Heart left ventricle (tissue), 16 donors: ENCODE results near the gene NSUN7. TPM values are rescaled to one million over a fixed set of nuclear protein-coding genes. Genes with fewer than 3 reads are reported as not detected.

Source experiments
- ATAC-seq, 4 donors: fragments of 200-7000 bp; cut with Tn5 transposase; one replicate each; pipeline ENCODE4 v1.9.1; 2020 to 2022; ENCODE audit warnings: moderate library complexity in 4 of 4, mild to moderate bottlenecking in 3 of 4, moderate number of reproducible peaks in 1 of 4
- DNase-seq, 5 donors: peaks; one replicate each; pipeline ENCODE4 v3.0.0-alpha.2; 2020
- H3K27ac ChIP-seq, 12 donors: fragments of 200-600 bp; sonication (generic) in 4 of 12; one replicate each; pipeline versions ENCODE4 v1.5.0 to v1.8.0; 2016 to 2022; ENCODE audit warnings: mild to moderate bottlenecking in 2 of 12
- H3K27me3 ChIP-seq, 9 donors: fragments of 200-600 bp; sonication (generic) in 2 of 9; one replicate each; pipeline versions ENCODE4 v1.5.1 to v1.8.0; 2016 to 2022; ENCODE audit warnings: mild to moderate bottlenecking in 3 of 9
- H3K36me3 ChIP-seq, 9 donors: fragments of 200-600 bp; sonication (generic) in 2 of 9; one replicate each; pipeline versions ENCODE4 v1.5.0 to v1.8.0; 2018 to 2022; ENCODE audit warnings: mild to moderate bottlenecking in 2 of 9
- H3K4me1 ChIP-seq, 12 donors: fragments of 200-600 bp; sonication (generic) in 4 of 12; one replicate each; pipeline versions ENCODE4 v1.5.0 to v1.8.0; 2016 to 2022; ENCODE audit warnings: mild to moderate bottlenecking in 3 of 12
- H3K4me3 ChIP-seq, 12 donors: fragments of 200-600 bp; sonication (generic) in 4 of 12; one replicate each; pipeline versions ENCODE4 v1.5.0 to v1.8.0; 2017 to 2022; ENCODE audit warnings: mild to moderate bottlenecking in 9 of 12, moderate library complexity in 4 of 12
- H3K9me3 ChIP-seq, 12 donors: fragments of 200-600 bp; sonication (generic) in 4 of 12; one replicate each; pipeline versions ENCODE4 v1.5.0 to v1.8.0; 2016 to 2022; ENCODE audit warnings: mild to moderate bottlenecking in 1 of 12
- POLR2A ChIP-seq, 2 donors: fragments of 450-650 bp; IDR thresholded peaks; one replicate each; pipeline ENCODE4 v1.6.1; 2017; ENCODE audit warnings: antibody characterized with exemption in 2 of 2, mild to moderate bottlenecking in 2 of 2, moderate library complexity in 2 of 2
- WGBS, 4 donors: extraction: QIAGEN DNeasy Blood & Tissue Kit in 2 of 4; methylation state at CpG; one replicate each; pipeline versions ENCODE4 v1.1.5 to v1.1.7; 2013 to 2018; 5-methylcytosine and 5-hydroxymethylcytosine counted together
- intact Hi-C, 10 donors: fragments of 100-400 bp; cut with DNase I; formaldehyde crosslinking; loops; one replicate each; pipeline versions ENCODE4 v1.11.1 to v1.14.2; 2022
- polyA plus RNA-seq, 2 donors: library from polyadenylated mRNA; stranded (reverse); fragments of 200-250 nt; gene quantifications; one replicate each; pipeline ENCODE4 v1.2.3, GENCODE V29; 2013
- total RNA-seq, 9 donors: library from RNA; depleted of rRNA in 2 of 9; stranded (reverse); fragments of >200 nt in 2 of 9; fragmentation: NEBNext Ultra II Directional in 3 of 9; extraction: Animal tissue kit (Norgen Biotek cat#: 25700) in 3 of 9; gene quantifications; one replicate each; pipeline versions ENCODE4 v1.1.0 to v1.2.4, GENCODE V29; 2016 to 2023
- TF ChIP-seq, protein P1 (sequence below), 12 donors: fragments of 200-600 bp; sonication (generic) in 4 of 12; IDR thresholded peaks; one replicate each; pipeline versions ENCODE4 v1.5.0 to v1.8.0; 2018 to 2022; ENCODE audit warnings: antibody characterized with exemption in 12 of 12, mild to moderate bottlenecking in 5 of 12
- donor health status: ischemic (EF 13 %, LVEDD 7.1; RV severe dilation, severe dysfunction).
- donor health status: healthy with polysubstance abuse.
- donor health status: DM: no; HTN: yes; CAD: no.
- donor health status: DM: no; HTN: no; CAD: no.
- donor health status: ischemic (EF 25% LVEDD 6.9; RV normal size, moderate dysfunction).
- donor health status: ischemic (EF 25% LVEDD 5.7; RV mildly dilated, moderate dysfunction).
- donor health status: healthy.
- donor health status: DM: yes; HTN: yes; CAD: no.
- donor health status: ischemic (EF 35%, LVEDD 5.7; RV mildly dilated, moderate dysfunction).
- donor health status: nonischemic (EF 11% LVEDD 7.7; RV severe dilation, severe dysfunction).
- donor health status: DM: yes; HTN: yes; CAD: no.
- donor health status: PGD.
- donor health status: ischemic (EF 29% LVEDD 5.4; RV normal size, mild dysfunction).
- donor health status: nonischemic (EF 23%, LVEDD 6.1; RV moderate dilation, normal function).

Gene NSUN7
- total and polyA plus RNA-seq, 11 donors = 0.04 to 1.4 (median 0.20) TPM; not detected in 3

GRCh38 chr4:40782876-40783275 lies 33.1 kb downstream of the NSUN7 start:
- H3K27me3 ChIP-seq = no peaks in the 10 kb centered on the region
- 78 to 87% (median 87%) methylated on average over 2 of the region's 2 CpGs for WGBS, 4 donors
- no peak overlapping the region for H3K4me3 ChIP-seq
- ATAC-seq (no peak), DNase-seq (no peak)
- intact Hi-C loops = no loop called here
- H3K27ac ChIP-seq = peak overlapping the region in 1 of 12 donors; percentile 3
- TF ChIP-seq, protein P1, sequence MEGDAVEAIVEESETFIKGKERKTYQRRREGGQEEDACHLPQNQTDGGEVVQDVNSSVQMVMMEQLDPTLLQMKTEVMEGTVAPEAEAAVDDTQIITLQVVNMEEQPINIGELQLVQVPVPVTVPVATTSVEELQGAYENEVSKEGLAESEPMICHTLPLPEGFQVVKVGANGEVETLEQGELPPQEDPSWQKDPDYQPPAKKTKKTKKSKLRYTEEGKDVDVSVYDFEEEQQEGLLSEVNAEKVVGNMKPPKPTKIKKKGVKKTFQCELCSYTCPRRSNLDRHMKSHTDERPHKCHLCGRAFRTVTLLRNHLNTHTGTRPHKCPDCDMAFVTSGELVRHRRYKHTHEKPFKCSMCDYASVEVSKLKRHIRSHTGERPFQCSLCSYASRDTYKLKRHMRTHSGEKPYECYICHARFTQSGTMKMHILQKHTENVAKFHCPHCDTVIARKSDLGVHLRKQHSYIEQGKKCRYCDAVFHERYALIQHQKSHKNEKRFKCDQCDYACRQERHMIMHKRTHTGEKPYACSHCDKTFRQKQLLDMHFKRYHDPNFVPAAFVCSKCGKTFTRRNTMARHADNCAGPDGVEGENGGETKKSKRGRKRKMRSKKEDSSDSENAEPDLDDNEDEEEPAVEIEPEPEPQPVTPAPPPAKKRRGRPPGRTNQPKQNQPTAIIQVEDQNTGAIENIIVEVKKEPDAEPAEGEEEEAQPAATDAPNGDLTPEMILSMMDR (IDR thresholded peaks at IDR 0.05) = no peak
- TF ChIP-seq POLR2A (IDR thresholded peaks at IDR 0.05) = no peak
- no peaks in the 10 kb centered on the region for H3K4me1 ChIP-seq
- H3K36me3 ChIP-seq = no peaks in the 10 kb centered on the region
- H3K9me3 ChIP-seq = peaks cover 0 to 11% (median 2%) of the 10 kb centered on the region in 12 donors

DNA sequence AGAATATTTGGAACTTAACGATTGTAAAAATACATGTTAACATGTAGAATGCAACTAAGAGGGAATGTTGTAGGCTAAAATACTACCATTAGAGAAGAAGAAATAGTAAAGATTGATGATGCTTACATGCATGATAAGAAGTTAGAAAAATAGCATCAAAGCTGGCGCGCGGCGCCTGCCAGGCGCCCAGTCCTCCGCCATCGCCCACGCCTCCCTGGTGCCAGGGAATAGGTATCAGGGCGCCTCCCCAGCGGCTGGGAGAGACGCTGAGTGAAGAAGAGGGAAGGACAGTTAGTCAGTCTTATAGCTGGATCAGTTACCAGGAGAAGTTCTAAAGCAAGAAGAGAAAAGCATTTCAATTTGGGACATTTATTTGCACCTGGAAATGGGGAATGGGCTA lies 36.0 kb downstream of the NSUN7 start:
- Histone ChIP-seq H3K4me3 (no peak overlapping the region), H3K9me3 (no peaks in the 10 kb centered on the region), H3K4me1 (peaks cover 0 to 11% (median 0%) of the 10 kb centered on the region in 12 donors), H3K27me3 (no peaks in the 10 kb centered on the region), H3K36me3 (no peaks in the 10 kb centered on the region), H3K27ac (no peak overlapping the region)
- intact Hi-C loops = no loop called here
- no peak for DNase-seq
- TF ChIP-seq, protein P1 (IDR thresholded peaks at IDR 0.05) = no peak
- no peak for TF ChIP-seq POLR2A (IDR thresholded peaks at IDR 0.05)
- no peak for ATAC-seq
- 95 to 97% (median 95%) methylated on average over 12 of the region's 12 CpGs for whole genome bisulfite sequencing, 4 donors

GRCh38 chr4:40788331-40788730 lies 38.6 kb downstream of the NSUN7 start:
- Histone ChIP-seq H3K27ac (peak overlapping the region in 1 of 12 donors; percentile 37), H3K4me1 (peaks cover 0 to 11% (median 0%) of the 10 kb centered on the region in 12 donors), H3K9me3 (no peaks in the 10 kb centered on the region), H3K27me3 (no peaks in the 10 kb centered on the region), H3K36me3 (no peaks in the 10 kb centered on the region), H3K4me3 (no peak overlapping the region)
- intact Hi-C loops = no loop called here
- DNase-seq (no peak), ATAC-seq (no peak)
- 76 to 79% (median 77%) methylated on average over 2 of the region's 2 CpGs for WGBS, 4 donors
- TF ChIP-seq POLR2A (IDR thresholded peaks at IDR 0.05) = no peak
- TF ChIP-seq, protein P1 (IDR thresholded peaks at IDR 0.05) = no peak

- Histone ChIP-seq H3K27me3 (no peaks in the 10 kb centered on the region), H3K4me1 (peaks cover 0 to 11% (median 0%) of the 10 kb centered on the region in 12 donors), H3K4me3 (no peak overlapping the region), H3K9me3 (no peaks in the 10 kb centered on the region), H3K27ac (peak overlapping the region in 1 of 12 donors; percentile 37), H3K36me3 (no peaks in the 10 kb centered on the region)
- DNase-seq = no peak
- ATAC-seq = no peak
- 61 to 81% (median 68%) methylated on average over 1 of the region's 1 CpG for WGBS, 4 donors
- intact Hi-C loops = no loop called here
- no peak for TF ChIP-seq POLR2A (IDR thresholded peaks at IDR 0.05)
- TF ChIP-seq, protein P1 (IDR thresholded peaks at IDR 0.05) = no peak
Measured at GRCh38 chr4:40789031-40789430, 39.3 kb downstream of the NSUN7 start.
